Dedifferentiated amniotic fluid mesenchymal stem cell (primary cell): Measurements from ENCODE around the gene ZNF235.
A peak's percentile ranks its signal among the peaks of the same experiment; 100 is the strongest.
"Not testable (repeated sequence)": the region's sequence is repeated elsewhere in the genome, so short reads cannot be mapped to it uniquely, and the experiment has no call there.

ENCODE experiments used
- DNase-seq: peaks from one replicate; pipeline ENCODE4 v3.0.0-alpha.2; 2016; ENCODE audit errors: extremely low spot score

Gene ZNF235

GRCh38 chr19:44304659-44305193 lies at the start of gene ZNF235:
Gene ZNF235 (minus strand): TSS chr19:44305025. CDS start chr19:44303404, 1,621 bp downstream.
- DNase-seq, result peak; percentile 99

DNA sequence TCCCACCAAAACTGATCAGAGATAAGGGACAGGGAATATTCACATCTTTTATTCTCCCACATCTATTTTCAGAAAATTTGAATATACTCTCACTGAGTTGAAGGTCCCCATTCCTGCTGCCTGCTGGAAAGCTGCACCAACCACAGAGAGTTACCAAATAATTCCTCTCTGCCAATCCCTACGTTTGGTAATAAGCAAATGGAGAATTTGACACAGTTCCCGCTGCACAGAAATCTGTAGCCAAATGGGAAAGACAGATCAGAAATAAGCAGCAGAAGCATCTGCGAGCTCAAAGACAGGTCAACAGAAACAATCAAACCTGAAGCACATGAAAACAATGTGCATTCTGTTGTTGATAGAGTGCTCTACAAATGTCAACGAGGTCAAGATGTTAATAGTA lies 41.7 kb upstream of the ZNF235 start:
- DNase-seq, result no peak

DNA sequence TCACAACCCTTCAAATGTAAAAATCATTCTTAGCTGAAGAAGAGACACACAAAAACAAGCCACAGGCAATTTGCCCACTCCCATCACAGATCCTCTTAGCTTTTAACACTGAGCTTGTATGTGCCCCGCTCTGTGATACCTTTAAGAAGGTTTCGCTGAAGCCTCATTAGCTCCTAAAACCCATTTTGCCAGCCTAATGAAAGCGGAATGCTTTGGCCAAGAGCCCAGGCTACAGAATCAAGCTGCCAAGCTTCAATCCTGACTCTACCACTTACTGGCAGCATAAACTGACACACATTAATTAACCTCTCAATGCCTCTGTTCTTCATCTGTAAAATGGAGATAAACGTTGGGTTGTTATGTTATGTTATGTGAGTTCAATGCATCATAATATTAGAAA lies 41.1 kb upstream of the ZNF235 start:
- DNase-seq, result no peak

- DNase-seq, result no peak
Observed at GRCh38 chr19:44344255-44344654, 39.4 kb upstream of the ZNF235 start.

DNA sequence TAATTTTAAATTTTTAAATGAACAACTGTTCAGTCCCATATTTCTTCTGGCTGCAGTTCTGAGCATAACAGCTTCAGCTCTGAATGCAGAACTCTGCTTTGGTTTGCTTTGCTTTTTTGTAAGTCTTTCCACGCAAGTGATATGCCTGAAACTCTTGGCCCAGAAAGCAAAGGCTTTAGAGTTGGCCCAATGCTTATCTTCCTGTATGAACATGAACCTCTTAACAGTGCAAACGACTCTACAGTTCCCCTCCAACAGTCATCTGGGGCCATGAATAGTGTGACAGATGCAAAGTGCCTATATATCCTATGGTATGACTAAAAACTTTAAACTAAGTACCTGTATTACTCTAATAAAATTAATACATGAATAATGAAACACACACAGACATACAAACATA lies 37.0 kb upstream of the ZNF235 start:
- DNase-seq, result no peak

- DNase-seq, result not testable (repeated sequence)
Observed at GRCh38 chr19:44334639-44335038, 29.8 kb upstream of the ZNF235 start.

GRCh38 chr19:44332145-44332544 lies 27.3 kb upstream of the ZNF235 start:
- DNase-seq, result no peak

GRCh38 chr19:44315883-44316282 lies 11.1 kb upstream of the ZNF235 start:
- no peak for DNase-seq

- no peak for DNase-seq
Observed at GRCh38 chr19:44313231-44313630, 8.4 kb upstream of the ZNF235 start.

DNA sequence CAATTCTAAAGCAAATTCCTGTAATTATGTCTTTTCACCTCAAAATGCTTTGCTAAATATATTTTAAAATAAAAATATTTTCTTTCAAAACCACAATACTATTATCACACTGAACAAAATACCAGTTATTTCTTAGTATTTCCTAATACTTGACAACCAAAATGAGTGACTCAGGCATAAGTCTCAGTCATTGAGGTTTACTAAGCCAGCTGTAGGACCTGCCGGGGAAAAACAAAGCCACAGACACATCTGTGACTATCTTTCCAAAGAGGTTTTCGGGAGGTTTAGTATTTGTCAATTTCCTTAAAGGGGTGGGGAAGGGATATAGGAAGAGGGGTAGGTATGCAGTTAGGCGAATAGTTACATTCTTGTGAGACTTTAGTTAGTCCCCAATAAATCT lies 3.2 kb upstream of the ZNF235 start:
- DNase-seq, result no peak

DNA sequence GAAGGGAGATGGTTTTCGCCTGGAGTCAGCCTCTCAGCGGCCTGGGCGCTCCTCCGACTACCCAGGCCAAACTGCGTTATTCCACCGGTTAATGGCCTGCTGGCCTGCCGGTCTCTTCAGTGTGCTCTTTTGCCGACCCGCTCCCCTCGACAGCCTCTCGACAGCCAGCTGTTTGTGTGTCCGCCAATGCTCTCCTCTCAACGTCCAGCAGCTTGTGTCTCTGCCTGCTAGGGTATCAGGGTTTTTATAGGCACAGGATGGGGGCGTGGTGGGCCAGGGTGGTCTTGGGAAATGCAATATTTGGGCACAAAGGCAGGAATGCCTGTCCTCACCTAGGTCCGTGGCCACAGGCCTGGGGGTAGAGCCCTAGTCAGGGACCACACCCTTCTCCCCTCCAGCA lies 1.5 kb upstream of the ZNF235 start:
- DNase-seq, result no peak

- no peak for DNase-seq
Observed at GRCh38 chr19:44305457-44305856, 632 bp upstream of the ZNF235 start.

GRCh38 chr19:44303976-44304568 lies 753 bp downstream of the ZNF235 start:
- DNase-seq, result peak; percentile 15

- DNase-seq, result no peak
Observed at GRCh38 chr19:44303320-44303719, 1.5 kb downstream of the ZNF235 start.

- DNase-seq, result no peak
Observed at GRCh38 chr19:44284968-44285367, 19.9 kb downstream of the ZNF235 start.

DNA sequence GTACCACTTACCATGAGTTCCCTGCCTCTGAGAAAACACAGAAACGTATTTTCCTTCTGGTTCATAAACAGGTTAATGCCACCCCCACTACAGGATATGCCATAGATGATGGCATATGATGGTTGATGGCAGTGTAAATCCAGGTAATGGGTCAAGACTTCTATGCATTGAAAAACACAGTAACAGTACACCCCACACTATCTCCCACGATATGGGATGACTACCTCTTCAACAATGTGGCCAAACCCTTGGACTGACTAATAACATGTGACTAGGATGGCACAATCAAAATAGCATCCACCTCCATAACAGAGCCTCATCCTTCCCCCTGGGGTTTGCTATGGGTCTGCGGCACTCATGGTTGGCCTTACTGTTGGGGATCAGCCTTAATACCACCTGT lies 22.0 kb downstream of the ZNF235 start:
- DNase-seq, result no peak

- DNase-seq, result no peak
Observed at GRCh38 chr19:44280916-44281315, 23.9 kb downstream of the ZNF235 start.

DNA sequence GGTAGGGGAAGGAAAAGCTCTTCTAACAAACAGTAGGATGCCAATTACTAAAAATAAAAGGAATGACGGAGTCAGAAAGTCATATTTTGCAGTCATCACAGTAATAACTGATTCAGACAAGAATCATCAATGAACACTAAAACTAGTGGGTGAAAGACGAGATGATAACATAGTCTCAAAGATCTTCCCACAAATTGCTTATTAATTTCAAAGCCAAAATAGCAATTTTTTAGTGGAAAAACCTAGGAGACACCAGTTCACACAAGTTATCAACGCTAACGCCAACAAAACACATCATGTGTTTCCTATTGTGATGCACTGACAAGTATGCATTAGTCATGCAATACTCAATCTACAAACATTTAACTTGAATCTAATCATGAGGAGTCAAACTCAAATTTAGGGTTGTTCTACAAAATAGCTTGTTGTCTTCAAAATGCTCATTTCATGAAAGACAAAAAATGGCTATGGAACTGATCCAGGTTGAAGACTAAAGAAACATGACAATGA lies 26.6 kb downstream of the ZNF235 start:
- no peak for DNase-seq

DNA sequence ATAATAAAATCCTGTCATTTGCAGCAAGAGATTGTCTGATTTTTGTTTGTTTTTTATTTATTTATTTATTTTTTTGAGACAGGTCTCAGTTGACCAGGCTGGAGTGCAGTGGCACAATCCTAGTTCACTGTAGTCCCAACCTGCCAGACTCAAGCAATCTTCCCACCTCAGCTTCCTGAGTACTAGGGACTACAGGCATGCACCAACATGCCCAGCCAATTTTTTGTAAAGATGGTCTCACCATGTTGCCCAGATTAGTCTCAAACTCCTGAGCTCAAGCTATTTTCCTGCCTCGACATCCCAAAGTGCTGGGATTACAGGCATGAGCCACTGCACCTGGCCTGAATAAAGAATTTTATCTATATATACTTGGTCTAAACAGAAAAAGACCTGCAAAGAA lies 27.5 kb downstream of the ZNF235 start:
- no peak for DNase-seq

DNA sequence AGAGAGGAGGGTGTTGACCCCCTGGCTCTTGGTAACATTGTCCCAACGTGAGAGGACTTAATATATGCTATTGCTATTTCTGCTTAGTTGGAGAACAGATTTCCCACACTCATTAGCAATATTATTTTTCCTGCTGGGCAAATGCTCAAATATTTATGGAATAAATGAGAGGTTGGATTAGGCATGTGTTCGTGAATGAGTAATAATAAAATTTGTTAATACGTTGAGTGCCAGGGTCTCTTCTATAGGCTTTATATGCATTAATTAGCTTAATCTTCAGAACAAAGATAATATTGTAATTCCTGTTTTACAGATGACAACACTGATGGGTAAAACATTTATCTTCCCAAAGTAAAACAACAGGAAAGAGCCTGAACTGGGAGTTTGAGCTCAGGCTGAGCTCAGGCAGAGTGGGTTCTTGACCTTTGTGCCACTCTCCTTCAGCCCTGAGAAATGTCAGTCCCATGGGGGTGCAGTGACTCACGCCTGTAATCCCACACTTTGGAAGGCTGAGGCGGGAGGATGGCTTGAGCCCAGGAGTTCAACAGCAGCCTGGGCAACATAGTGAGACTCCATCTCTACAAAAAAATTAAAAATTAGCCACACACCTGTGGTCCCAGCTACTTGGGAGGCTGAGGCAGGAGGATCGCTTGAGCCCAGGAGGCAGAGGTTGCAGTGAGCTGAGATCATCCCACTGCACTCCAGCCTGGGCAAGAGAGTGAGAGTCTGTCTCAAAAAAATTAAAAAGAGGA lies 44.0 kb downstream of the ZNF235 start:
- no peak for DNase-seq

- no peak for DNase-seq
Observed at GRCh38 chr19:44260343-44260681, 44.5 kb downstream of the ZNF235 start.

DNA sequence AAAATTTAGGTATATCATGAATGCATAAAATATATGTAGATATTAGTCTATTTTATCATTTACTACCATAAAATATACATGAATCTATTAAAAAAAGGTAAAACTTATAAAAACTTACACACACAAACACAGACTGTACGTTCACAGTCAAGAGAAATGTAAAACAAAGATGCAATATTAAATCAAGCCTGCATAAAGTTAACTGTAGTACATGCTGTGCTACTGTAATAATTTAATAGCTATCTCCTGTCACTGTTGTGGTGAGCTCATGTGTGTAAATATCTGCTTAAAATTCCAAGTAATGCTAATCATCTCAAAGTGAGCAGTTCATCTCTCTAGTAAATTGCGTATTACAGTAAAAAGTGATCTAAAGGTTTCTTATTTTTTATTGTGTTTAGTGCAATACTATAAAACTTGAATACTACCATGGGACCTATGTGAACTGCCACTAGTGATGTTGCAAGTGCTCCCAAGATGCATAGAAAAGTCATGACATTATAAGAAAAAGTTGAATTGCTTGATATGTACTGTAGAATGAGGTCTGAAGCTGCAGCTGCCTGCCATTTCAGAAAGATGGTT lies 45.9 kb downstream of the ZNF235 start:
- no peak for DNase-seq

DNA sequence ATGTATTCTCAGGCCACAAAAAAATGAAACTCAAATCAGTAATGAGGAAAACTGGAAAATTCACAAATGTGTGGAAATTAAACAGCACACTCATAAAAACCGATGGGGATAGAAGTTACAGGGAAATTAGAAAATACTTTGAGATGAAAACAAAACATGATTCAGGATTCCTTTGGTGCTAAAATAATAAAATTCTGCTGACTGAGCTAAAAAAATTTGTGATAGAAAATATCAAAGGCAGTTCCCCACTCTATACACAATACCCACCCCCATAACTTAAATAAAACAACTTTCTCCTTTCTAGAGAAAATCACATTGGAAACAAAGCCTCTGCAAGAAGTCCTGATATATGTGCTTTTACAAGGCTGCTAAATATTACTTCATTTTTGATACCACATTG lies 46.7 kb downstream of the ZNF235 start:
- DNase-seq, result no peak
